ENCODE data around the gene DCN. TPM values are rescaled to one million over a fixed set of nuclear protein-coding genes. Genes with fewer than 3 reads are reported as not detected.

Gene DCN
- polyA plus RNA-seq, 3 donors, result 459 to 519 (median 484) TPM

- no peak for DNase-seq (ENCODE audit: extremely low read depth in 1 of 11, low read depth in 9 of 11, low spot score in 4 of 11)
Measured at GRCh38 chr12:91203610-91204009, 21.0 kb upstream of the DCN start.

- DNase-seq (ENCODE audit: extremely low read depth in 1 of 11, low read depth in 9 of 11, low spot score in 4 of 11), result no peak
Measured at GRCh38 chr12:91202390-91202789, 19.8 kb upstream of the DCN start.

- no peak for DNase-seq (ENCODE audit: extremely low read depth in 1 of 11, low read depth in 9 of 11, low spot score in 4 of 11)
Measured at GRCh38 chr12:91196436-91196835, 13.8 kb upstream of the DCN start.

- DNase-seq (ENCODE audit: extremely low read depth in 1 of 11, low read depth in 9 of 11, low spot score in 4 of 11), result no peak
Measured at GRCh38 chr12:91194500-91194899, 11.9 kb upstream of the DCN start.

- DNase-seq (ENCODE audit: extremely low read depth in 1 of 11, low read depth in 9 of 11, low spot score in 4 of 11), result no peak
Measured at GRCh38 chr12:91191513-91192111, 9.0 kb upstream of the DCN start.

- DNase-seq (ENCODE audit: extremely low read depth in 1 of 11, low read depth in 9 of 11, low spot score in 4 of 11), result no peak
Measured at GRCh38 chr12:91189516-91189915, 6.9 kb upstream of the DCN start.

GRCh38 chr12:91188778-91189177 lies 6.2 kb upstream of the DCN start:
- DNase-seq (ENCODE audit: extremely low read depth in 1 of 11, low read depth in 9 of 11, low spot score in 4 of 11), result no peak

GRCh38 chr12:91186156-91186555 lies 3.5 kb upstream of the DCN start:
- DNase-seq (ENCODE audit: extremely low read depth in 1 of 11, low read depth in 9 of 11, low spot score in 4 of 11), result no peak

GRCh38 chr12:91185421-91185820 lies 2.8 kb upstream of the DCN start:
- no peak for DNase-seq (ENCODE audit: extremely low read depth in 1 of 11, low read depth in 9 of 11, low spot score in 4 of 11)

- no peak for DNase-seq (ENCODE audit: extremely low read depth in 1 of 11, low read depth in 9 of 11, low spot score in 4 of 11)
Measured at GRCh38 chr12:91183551-91183950, 934 bp upstream of the DCN start.

- peak in 3 of 11 donors; percentile 38 to 57 (median 38) for DNase-seq (ENCODE audit: extremely low read depth in 1 of 11, low read depth in 9 of 11, low spot score in 4 of 11)
Measured at GRCh38 chr12:91180582-91181395, 1.8 kb downstream of the DCN start.

- no peak for DNase-seq (ENCODE audit: extremely low read depth in 1 of 11, low read depth in 9 of 11, low spot score in 4 of 11)
Measured at GRCh38 chr12:91179966-91180561, 2.6 kb downstream of the DCN start.

GRCh38 chr12:91179315-91179714 lies 3.3 kb downstream of the DCN start:
- no peak for DNase-seq (ENCODE audit: extremely low read depth in 1 of 11, low read depth in 9 of 11, low spot score in 4 of 11)

- no peak for DNase-seq (ENCODE audit: extremely low read depth in 1 of 11, low read depth in 9 of 11, low spot score in 4 of 11)
Measured at GRCh38 chr12:91178781-91179180, 3.8 kb downstream of the DCN start.

- DNase-seq (ENCODE audit: extremely low read depth in 1 of 11, low read depth in 9 of 11, low spot score in 4 of 11), result peak in 1 of 11 donors; percentile 31
Measured at GRCh38 chr12:91178139-91178561, 4.5 kb downstream of the DCN start.

GRCh38 chr12:91177381-91177780 lies 5.2 kb downstream of the DCN start:
- DNase-seq (ENCODE audit: extremely low read depth in 1 of 11, low read depth in 9 of 11, low spot score in 4 of 11), result no peak

- no peak for DNase-seq (ENCODE audit: extremely low read depth in 1 of 11, low read depth in 9 of 11, low spot score in 4 of 11)
Measured at GRCh38 chr12:91176915-91177314, 5.7 kb downstream of the DCN start.

- no peak for DNase-seq (ENCODE audit: extremely low read depth in 1 of 11, low read depth in 9 of 11, low spot score in 4 of 11)
Measured at GRCh38 chr12:91176358-91176757, 6.3 kb downstream of the DCN start.

GRCh38 chr12:91173124-91173523 lies 9.5 kb downstream of the DCN start:
- DNase-seq (ENCODE audit: extremely low read depth in 1 of 11, low read depth in 9 of 11, low spot score in 4 of 11), result no peak

GRCh38 chr12:91172096-91172495 lies 10.5 kb downstream of the DCN start:
- no peak for DNase-seq (ENCODE audit: extremely low read depth in 1 of 11, low read depth in 9 of 11, low spot score in 4 of 11)
